Measurements from ENCODE around the gene SPARCL1.

Gene SPARCL1

DNA sequence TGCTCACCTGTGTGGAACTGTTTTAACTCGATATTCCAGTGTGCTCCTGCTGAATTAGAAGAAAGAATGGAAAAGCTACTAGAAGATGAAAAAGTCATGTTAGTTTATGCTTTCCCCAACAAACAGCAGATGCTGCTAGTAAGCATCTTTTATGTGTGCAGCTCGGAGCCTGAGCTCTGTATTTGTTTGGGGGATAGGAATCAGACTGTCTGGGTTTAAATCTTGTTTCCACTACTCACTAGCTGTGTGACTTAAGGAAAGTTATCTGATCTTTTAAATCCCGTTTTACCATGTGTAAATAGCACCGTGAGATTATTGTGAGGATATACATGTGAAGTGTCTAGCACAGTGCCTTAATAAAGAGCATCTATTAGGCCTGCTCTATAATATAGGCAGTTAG, 24.0 kb upstream of the SPARCL1 start:
- no peaks in the 10 kb centered on the region for H3K4me1 Mint-ChIP-seq
- no peaks in the 10 kb centered on the region for H3K27me3 Mint-ChIP-seq
- H3K4me3 Mint-ChIP-seq: no peak overlapping the region

GRCh38 chr4:87551361-87551760, 22.2 kb upstream of the SPARCL1 start:
- Mint-ChIP-seq H3K4me3 (no peak overlapping the region), H3K27ac (no peak overlapping the region), H3K9me3 (no peaks in the 10 kb centered on the region), H3K27me3 (no peaks in the 10 kb centered on the region), H3K36me3 (no peaks in the 10 kb centered on the region), H3K4me1 (no peaks in the 10 kb centered on the region)
- DNase-seq (no peak), ATAC-seq (replicated peaks) (no peak)

More for the DNA sequence above, 24.0 kb upstream of the SPARCL1 start:
- H3K9me3 Mint-ChIP-seq: no peaks in the 10 kb centered on the region
- DNase-seq: no peak
- no peaks in the 10 kb centered on the region for H3K36me3 Mint-ChIP-seq
- no peak for ATAC-seq (replicated peaks)
- no peak overlapping the region for H3K27ac Mint-ChIP-seq

DNA sequence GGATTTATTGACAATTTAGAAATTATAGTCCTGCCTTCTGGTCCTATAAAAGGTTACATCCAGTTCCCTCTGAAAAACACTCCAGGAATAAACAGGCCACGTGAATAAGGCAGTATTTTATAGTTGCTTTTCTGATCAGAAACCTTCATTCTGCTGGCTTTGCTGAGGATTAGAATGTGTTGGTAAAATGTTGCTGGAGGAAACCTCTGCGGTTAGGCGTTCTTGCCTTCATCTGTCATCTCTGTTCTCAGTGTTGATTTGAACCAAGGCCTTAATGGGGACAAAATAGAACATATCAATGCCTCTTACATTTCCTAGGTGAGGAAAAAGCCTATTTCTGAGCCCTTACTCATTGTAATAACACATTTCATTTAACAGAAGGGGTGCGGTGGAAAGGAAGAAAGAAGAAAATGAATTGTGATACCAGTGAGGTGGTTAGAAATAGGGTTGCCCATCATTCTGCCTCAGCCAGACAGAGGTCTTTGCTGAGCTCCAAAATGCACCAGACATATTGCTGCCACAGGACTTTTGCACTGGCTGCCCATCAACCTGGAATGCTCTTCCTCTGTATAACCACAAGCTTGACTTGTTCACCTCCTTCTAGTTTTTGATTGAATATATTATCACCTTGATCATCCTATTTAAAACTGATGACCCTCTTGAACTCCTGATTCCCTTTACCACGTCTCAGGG, 18.0 kb upstream of the SPARCL1 start:
- H3K36me3 Mint-ChIP-seq: no peaks in the 10 kb centered on the region
- DNase-seq: no peak
- H3K27ac Mint-ChIP-seq: no peak overlapping the region
- no peaks in the 10 kb centered on the region for H3K4me1 Mint-ChIP-seq
- ATAC-seq (replicated peaks): no peak
- no peak overlapping the region for H3K4me3 Mint-ChIP-seq
- H3K9me3 Mint-ChIP-seq: peaks cover 0 to 2% of the 10 kb centered on the region in 2 donors
- peaks cover 0 to 6% of the 10 kb centered on the region in 2 donors for H3K27me3 Mint-ChIP-seq

GRCh38 chr4:87545052-87545451, 15.9 kb upstream of the SPARCL1 start:
- peaks cover 0 to 6% of the 10 kb centered on the region in 2 donors for H3K27me3 Mint-ChIP-seq
- H3K36me3 Mint-ChIP-seq: no peaks in the 10 kb centered on the region
- H3K27ac Mint-ChIP-seq: no peak overlapping the region
- H3K4me3 Mint-ChIP-seq: no peak overlapping the region
- peaks cover 0 to 2% of the 10 kb centered on the region in 2 donors for H3K9me3 Mint-ChIP-seq
- H3K4me1 Mint-ChIP-seq: no peaks in the 10 kb centered on the region
- DNase-seq (no peak), ATAC-seq (replicated peaks) (no peak)

DNA sequence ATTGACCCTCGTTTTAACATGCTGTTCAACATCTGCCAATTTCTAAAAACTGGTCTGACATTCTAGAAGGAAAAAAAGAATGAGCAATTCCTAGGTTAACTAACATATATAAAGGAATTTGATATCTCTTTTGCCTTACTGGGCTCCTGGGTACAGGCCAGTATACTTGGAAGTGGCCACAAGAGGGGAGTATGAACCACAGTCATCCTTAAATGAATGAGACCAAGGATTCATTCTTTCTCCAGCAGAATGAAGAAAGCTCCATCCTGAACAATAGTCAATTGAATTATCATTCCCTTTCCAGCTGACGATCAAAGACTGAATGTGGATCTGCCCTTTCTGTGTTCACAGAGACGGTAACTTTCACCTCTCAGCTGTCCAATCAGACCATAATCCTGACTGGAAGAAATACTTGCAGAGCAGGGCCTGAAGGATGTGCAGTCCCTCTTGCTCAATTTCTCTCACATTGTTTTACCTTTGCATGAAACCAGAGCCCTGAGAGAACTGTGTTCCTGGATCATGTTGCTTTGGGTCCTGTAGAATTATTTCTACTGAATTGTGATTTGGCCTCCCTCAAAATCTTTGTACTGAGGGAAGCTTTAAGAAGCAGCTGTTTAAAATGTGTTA, 14.8 kb upstream of the SPARCL1 start:
- H3K27me3 Mint-ChIP-seq: peaks cover 0 to 6% of the 10 kb centered on the region in 2 donors
- no peaks in the 10 kb centered on the region for H3K4me1 Mint-ChIP-seq
- no peak for ATAC-seq (replicated peaks)
- H3K4me3 Mint-ChIP-seq: no peak overlapping the region
- DNase-seq: no peak
- H3K9me3 Mint-ChIP-seq: peaks cover 0 to 2% of the 10 kb centered on the region in 2 donors
- no peaks in the 10 kb centered on the region for H3K36me3 Mint-ChIP-seq
- H3K27ac Mint-ChIP-seq: no peak overlapping the region

- Mint-ChIP-seq H3K36me3 (no peaks in the 10 kb centered on the region), H3K9me3 (peaks cover 0 to 2% of the 10 kb centered on the region in 2 donors), H3K4me3 (no peak overlapping the region), H3K27ac (no peak overlapping the region), H3K27me3 (peaks cover 0 to 6% of the 10 kb centered on the region in 2 donors), H3K4me1 (no peaks in the 10 kb centered on the region)
- DNase-seq (no peak), ATAC-seq (replicated peaks) (no peak)
Observed at GRCh38 chr4:87542734-87543312, 13.6 kb upstream of the SPARCL1 start.

DNA sequence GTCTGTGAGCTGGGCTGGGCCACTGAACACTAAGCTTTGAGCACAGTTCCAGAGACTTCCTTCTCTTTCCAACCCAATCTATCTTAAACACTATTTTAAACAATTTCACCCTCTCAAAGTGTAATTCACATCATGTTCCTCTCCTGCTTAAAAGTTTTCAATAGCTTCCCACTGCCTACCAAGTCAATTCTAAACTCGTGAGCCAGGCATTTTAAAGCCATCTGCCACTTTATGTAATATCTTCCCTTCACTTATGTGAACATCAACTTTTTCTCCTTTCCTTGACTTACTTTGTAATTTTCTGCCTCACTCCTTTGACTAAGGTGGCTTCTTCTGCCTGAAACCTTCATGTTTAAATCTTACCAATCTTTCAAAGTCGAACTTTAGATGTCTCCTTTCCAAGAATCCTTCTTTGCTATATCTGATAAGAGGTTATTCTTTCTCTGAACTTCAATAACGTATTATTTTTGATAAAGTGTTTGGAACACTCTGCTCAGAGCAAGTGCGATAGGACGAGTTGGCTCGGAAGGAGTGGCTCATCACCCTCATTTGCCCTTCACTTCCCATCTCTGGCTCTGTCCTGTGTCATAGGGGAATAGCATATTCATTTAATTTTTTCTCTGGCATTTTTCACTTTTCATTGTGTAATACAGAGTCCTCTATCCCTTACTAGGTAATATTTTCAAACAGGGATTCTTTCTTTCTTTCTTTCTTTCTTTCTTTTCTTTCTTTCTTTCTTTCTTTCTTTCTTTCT, 13.0 kb upstream of the SPARCL1 start:
- no peak for ATAC-seq (replicated peaks)
- H3K4me3 Mint-ChIP-seq: no peak overlapping the region
- peaks cover 0 to 2% of the 10 kb centered on the region in 2 donors for H3K9me3 Mint-ChIP-seq
- no peaks in the 10 kb centered on the region for H3K4me1 Mint-ChIP-seq
- H3K27ac Mint-ChIP-seq: no peak overlapping the region
- peaks cover 0 to 6% of the 10 kb centered on the region in 2 donors for H3K27me3 Mint-ChIP-seq
- no peaks in the 10 kb centered on the region for H3K36me3 Mint-ChIP-seq
- no peak for DNase-seq

DNA sequence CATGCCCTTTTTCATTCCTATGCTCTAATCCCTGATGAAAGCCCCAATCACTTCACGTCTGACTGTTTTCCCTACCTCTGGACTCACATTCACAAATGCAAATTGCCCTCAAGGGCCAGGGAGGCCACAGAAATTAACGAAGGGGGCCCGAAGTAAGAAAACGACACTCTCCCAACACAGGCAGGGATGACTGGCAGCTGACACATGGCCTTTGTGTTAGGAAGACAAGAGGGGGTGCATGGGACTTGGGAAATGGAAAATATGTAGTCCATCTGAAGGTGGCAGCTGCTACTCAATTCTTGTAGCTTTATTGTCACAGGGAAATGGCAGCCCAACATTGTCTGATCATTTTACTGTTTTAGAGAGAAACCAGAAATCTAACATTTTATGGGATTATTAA, 12.3 kb upstream of the SPARCL1 start:
- Mint-ChIP-seq H3K36me3 (peaks cover 0 to 1% of the 10 kb centered on the region in 2 donors), H3K27ac (no peak overlapping the region), H3K9me3 (peaks cover 0 to 4% of the 10 kb centered on the region in 2 donors), H3K4me1 (no peaks in the 10 kb centered on the region), H3K4me3 (no peak overlapping the region), H3K27me3 (peaks cover 0 to 6% of the 10 kb centered on the region in 2 donors)
- DNase-seq (no peak), ATAC-seq (replicated peaks) (no peak)

GRCh38 chr4:87540146-87541058, 11.2 kb upstream of the SPARCL1 start:
- H3K36me3 Mint-ChIP-seq: peaks cover 0 to 1% of the 10 kb centered on the region in 2 donors
- peaks cover 0 to 6% of the 10 kb centered on the region in 2 donors for H3K27me3 Mint-ChIP-seq
- DNase-seq (no peak), ATAC-seq (replicated peaks) (no peak)
- no peak overlapping the region for H3K4me3 Mint-ChIP-seq
- no peaks in the 10 kb centered on the region for H3K4me1 Mint-ChIP-seq
- peaks cover 0 to 6% of the 10 kb centered on the region in 2 donors for H3K9me3 Mint-ChIP-seq
- H3K27ac Mint-ChIP-seq: no peak overlapping the region

- Mint-ChIP-seq H3K4me3 (no peak overlapping the region), H3K36me3 (peaks cover 0 to 1% of the 10 kb centered on the region in 2 donors), H3K9me3 (peaks cover 0 to 4% of the 10 kb centered on the region in 2 donors), H3K27ac (no peak overlapping the region), H3K27me3 (no peaks in the 10 kb centered on the region), H3K4me1 (peaks cover 0 to 3% of the 10 kb centered on the region in 2 donors)
- no peak for DNase-seq
- no peak for ATAC-seq (replicated peaks)
Observed at GRCh38 chr4:87532907-87533306, 3.7 kb upstream of the SPARCL1 start.

DNA sequence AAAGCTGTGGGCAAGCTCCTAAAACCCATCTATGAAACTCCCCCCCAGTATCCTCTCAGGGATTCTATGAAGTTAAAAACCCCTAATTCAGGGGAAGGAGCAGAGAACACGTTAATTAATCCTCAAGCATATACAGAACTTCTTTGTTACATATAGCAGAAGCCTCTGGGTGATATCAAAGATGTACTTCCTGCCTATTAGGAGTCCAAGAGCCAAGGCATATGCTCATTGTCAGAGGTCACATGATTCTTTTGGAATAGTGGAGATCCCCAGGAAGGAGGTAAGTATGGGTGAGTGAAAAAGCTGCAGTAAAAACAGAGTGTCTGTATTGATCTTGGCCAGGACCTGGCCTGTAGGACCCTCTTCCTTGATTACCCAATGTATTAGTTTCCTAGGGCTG, 2.9 kb upstream of the SPARCL1 start:
- ATAC-seq (replicated peaks) (no peak), DNase-seq (no peak)
- Mint-ChIP-seq H3K27me3 (no peaks in the 10 kb centered on the region), H3K4me1 (peaks cover 0 to 6% of the 10 kb centered on the region in 2 donors), H3K36me3 (peaks cover 0 to 1% of the 10 kb centered on the region in 2 donors), H3K4me3 (no peak overlapping the region), H3K27ac (no peak overlapping the region), H3K9me3 (peaks cover 0 to 4% of the 10 kb centered on the region in 2 donors)

DNA sequence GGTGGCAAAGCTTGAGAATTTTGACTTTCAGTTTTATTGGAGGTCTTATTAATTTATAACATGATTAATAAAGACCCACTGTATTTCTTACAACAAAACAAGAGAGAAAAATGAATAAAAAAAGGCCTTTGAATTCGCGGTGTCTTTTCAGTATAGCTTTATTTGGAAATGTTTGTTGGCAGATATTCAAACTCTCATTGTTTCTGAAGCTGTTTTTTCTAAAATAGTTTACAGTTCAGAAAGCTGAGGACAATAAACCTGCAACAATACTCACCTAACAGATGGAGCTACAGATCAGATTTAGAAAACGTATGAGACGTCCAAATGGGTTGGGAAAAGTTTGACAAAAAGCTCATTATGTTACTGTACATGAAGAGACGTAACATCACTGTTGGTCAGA, 2.4 kb upstream of the SPARCL1 start:
- Mint-ChIP-seq H3K4me1 (peaks cover 0 to 6% of the 10 kb centered on the region in 2 donors), H3K9me3 (peaks cover 0 to 2% of the 10 kb centered on the region in 2 donors), H3K27ac (no peak overlapping the region), H3K4me3 (no peak overlapping the region), H3K36me3 (no peaks in the 10 kb centered on the region), H3K27me3 (no peaks in the 10 kb centered on the region)
- ATAC-seq (replicated peaks): no peak
- DNase-seq: no peak

DNA sequence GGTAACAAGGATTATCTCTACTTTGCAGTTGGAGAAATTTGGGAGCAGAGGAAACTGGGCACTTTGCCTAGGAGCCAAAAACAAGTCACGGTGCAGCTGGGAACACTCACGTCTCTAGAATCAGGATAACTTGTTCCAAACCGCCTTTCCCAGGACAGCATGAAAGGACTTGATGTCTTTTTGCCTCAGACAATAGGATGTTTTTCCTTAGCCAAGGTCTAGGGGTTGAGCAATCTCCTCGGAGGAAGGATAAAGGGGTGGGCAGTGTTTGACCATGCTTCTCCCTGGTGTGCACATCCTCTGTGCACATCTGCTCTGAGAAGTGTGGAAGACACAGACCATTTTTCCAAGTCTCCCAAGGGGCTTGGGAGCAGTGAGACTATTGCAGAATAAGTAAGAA, 1.7 kb upstream of the SPARCL1 start:
- Mint-ChIP-seq H3K27me3 (no peaks in the 10 kb centered on the region), H3K9me3 (peaks cover 0 to under 1% of the 10 kb centered on the region in 2 donors), H3K4me3 (no peak overlapping the region), H3K4me1 (peaks cover 0 to 6% of the 10 kb centered on the region in 2 donors), H3K27ac (no peak overlapping the region), H3K36me3 (no peaks in the 10 kb centered on the region)
- ATAC-seq (replicated peaks): no peak
- DNase-seq: no peak
